ENCODE measurements around the gene MEGF6. TPM values are rescaled to one million over a fixed set of nuclear protein-coding genes. Genes with fewer than 3 reads are reported as not detected.
"Not testable (repeated sequence)": the region's sequence is repeated elsewhere in the genome, so short reads cannot be mapped to it uniquely, and the experiment has no call there.

The MEGF6 gene
- total RNA-seq, 1 donor from 2014 or later: 33.3 TPM

GRCh38 chr1:3627515-3628253 lies 16.4 kb upstream of the MEGF6 start:
- no peak for TF ChIP-seq CTCF (conservative IDR thresholded peaks at IDR 0.05; ENCODE audit: low read depth, low read length)
- DNase-seq (ENCODE audit: low read depth): no peak
- no peak overlapping the region for H3K4me3 ChIP-seq (ENCODE audit: low read depth, low read length)

- no peak for TF ChIP-seq CTCF (conservative IDR thresholded peaks at IDR 0.05; ENCODE audit: low read depth, low read length)
- H3K4me3 ChIP-seq (ENCODE audit: low read depth, low read length): peak overlapping the region; percentile 73
- DNase-seq (ENCODE audit: low read depth): no peak
Measured at GRCh38 chr1:3626025-3626424, 14.7 kb upstream of the MEGF6 start.

DNA sequence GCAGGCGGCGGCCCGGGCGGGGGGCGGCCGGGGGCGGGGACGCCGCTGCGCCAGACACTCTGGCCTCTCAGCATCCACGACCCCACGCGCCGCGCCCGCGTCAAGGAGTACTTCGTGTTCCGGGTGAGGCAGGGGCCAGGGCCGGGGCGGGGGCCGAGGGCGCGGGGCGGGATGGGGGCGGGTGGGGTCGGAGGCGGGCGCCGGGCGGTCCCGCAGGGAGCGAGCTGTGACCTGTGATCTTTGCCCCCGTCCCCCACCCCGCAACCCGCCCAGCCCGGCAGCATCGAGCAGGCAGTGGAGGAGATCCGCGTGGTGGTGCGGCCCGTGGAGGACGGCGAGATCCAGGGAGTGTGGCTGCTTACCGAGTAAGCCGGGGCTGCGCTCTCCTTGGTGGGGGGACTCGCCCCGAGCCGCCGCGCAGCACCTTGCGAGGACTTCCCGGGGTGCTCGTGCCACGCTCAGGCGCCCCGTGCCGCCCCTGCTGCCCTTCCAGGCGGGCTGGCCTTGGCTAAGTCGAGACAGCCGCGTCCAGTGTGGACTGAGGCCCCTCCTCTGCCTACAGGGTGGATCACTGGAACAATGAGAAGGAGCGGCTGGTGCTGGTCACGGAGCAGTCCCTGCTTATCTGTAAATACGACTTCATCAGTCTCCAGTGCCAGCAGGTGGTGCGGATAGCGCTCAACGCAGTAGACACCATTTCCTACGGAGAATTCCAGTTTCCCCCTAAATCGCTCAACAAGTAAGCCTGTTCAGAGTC lies 14.0 kb upstream of the MEGF6 start:
- DNase-seq (ENCODE audit: low read depth): no peak
- H3K4me3 ChIP-seq (ENCODE audit: low read depth, low read length): peak overlapping the region; percentile 73
- peak; percentile 13 for TF ChIP-seq CTCF (conservative IDR thresholded peaks at IDR 0.05; ENCODE audit: low read depth, low read length)

DNA sequence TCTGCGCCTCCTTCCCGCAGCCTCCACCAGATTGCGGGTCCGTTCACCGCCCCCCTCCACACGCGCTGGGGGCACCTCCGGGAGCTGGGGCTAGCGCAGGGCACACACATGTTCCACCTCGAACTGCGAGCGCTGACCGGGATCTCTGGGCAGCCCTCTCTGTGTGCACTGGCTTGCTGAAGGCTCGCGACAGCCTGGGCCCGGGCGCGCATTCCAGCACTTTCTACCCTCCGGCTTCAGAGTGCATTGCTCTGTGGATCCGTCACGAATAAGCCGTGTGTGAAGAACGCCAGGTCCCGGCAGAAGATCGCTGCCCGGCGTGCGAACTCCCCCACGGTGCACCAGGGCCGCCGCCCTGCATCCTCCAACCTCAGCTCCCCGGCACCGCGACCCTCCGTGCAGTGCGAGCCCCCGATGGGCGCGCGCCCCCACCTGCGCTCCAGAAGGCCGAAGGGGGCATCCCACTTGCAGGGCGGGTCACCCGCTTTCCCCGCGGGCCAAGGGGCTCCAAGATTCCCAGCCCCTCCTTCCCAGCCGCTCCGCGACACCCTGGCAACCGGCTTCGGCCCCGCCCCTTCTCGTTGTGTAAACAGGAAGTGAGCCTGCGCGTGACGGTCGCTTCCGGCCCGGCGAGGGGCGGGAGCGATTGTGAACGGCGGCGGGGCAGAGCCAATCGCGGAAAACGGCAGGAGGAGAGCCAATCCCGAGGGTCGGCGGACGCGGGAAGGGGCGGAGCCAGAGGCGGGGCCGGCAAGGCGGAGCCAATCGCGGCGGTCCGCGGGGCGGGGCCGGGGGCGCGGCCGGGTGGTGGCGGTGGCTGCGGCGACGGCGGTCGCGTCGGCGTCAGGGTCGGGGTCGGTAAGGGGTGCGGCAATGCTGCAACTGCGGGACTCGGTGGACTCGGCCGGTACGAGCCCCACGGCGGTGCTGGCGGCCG lies 13.2 kb upstream of the MEGF6 start, which contains the start of gene TPRG1L:
Gene TPRG1L (plus strand): TSS at position 816 of the 937 bp plus-strand sequence. CDS start 58 bp downstream, at position 874.
- DNase-seq (ENCODE audit: low read depth): peak; percentile 39

DNA sequence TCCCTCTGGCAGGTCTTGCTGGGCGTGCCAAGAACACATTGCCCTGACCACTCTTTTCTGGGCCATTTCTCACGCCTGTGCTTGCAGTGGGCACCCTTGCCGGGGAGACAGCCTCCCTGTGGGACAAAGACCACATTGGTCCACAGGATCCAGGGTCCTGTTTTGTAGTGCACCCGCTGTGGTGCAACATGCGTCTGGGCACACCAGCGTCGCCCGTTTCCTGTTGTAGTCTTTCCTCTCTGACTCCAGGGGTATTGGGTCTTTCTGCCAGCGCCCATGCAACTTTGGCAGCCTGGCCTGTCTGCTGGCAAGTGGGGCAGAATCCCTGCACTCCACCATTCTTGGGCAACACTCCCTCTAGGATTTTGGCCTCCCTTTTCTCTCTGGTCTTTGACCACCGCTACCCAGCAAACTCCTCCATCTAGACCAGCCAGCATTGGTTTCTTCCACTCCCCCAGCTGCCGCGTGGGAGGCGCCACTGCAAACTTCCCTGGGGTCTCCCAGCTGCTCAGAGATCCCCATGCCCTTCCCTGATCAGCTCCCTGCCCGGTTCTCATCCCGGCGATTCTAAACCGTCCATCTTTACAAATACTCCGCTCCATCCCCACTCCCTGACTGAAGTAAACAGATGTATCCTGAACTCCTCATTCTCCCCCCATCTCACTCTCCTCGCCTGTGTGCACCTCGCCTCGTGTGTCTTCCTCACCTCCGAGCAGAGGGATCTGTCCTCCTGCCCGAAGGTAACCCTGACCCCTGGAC lies 12.3 kb upstream of the MEGF6 start:
- DNase-seq (ENCODE audit: low read depth): no peak
- no peak for TF ChIP-seq CTCF (conservative IDR thresholded peaks at IDR 0.05; ENCODE audit: low read depth, low read length)
- H3K4me3 ChIP-seq (ENCODE audit: low read depth, low read length): peak overlapping the region; percentile 97

More for the DNA sequence above, 13.2 kb upstream of the MEGF6 start, which contains the start of gene TPRG1L:
- TF ChIP-seq CTCF (conservative IDR thresholded peaks at IDR 0.05; ENCODE audit: low read depth, low read length): no peak
- H3K4me3 ChIP-seq (ENCODE audit: low read depth, low read length): peak within 1 kb of the TSS; percentile 97

- H3K4me3 ChIP-seq (ENCODE audit: low read depth, low read length); DNase-seq (ENCODE audit: low read depth): not testable (repeated sequence)
Measured at GRCh38 chr1:3622102-3622501, 10.8 kb upstream of the MEGF6 start.

All from epithelial cell of proximal tubule (primary cell).